Common myeloid progenitor, CD34-positive (primary cell): Measurements from ENCODE around the gene ULK1.

ENCODE experiments used
- CTCF ChIA-PET: fragments of 350-600 bp; sonication (Branson Sonifier 250); formaldehyde crosslinking; loops from one replicate; lab custom pipeline; 2021; ENCODE audit warnings: antibody characterized with exemption; lab: Charles Lee
- POLR2A ChIA-PET: fragments of 350-600 bp; sonication (Branson Sonifier 250); formaldehyde crosslinking; loops from one replicate; lab custom pipeline; 2021; ENCODE audit warnings: antibody characterized with exemption; lab: Charles Lee
- DNase-seq, 3 donors: peaks; one replicate each; pipeline versions ENCODE4 v3.0.0 to v3.0.0-alpha.2; 2013
- H3K27ac ChIP-seq, 2 experiments: 1 replicate in 1 of 2; 2 replicates in 1 of 2; pipeline ENCODE4 v1.7.0; 2013; ENCODE audit warnings: inconsistent platforms in 2 of 2, low read length in 2 of 2, mild to moderate bottlenecking in 2 of 2, low read depth in 1 of 2, moderate library complexity in 1 of 2; ENCODE audit not compliant: severe bottlenecking in 2 of 2, insufficient read depth in 1 of 2, poor library complexity in 1 of 2
- H3K27me3 ChIP-seq, 5 experiments: replicated peaks in 2 of 5; 1 replicate in 3 of 5; 2 replicates in 2 of 5; pipeline versions ENCODE4 v1.6.1 to v1.7.0; 2013; ENCODE audit warnings: low read length in 4 of 5, mild to moderate bottlenecking in 2 of 5, moderate library complexity in 2 of 5, inconsistent platforms in 1 of 5; ENCODE audit not compliant: insufficient read depth in 5 of 5, control insufficient read depth in 4 of 5
- H3K36me3 ChIP-seq, 4 experiments: 1 replicate in 2 of 4; 2 replicates in 2 of 4; pipeline versions ENCODE4 v1.6.1 to v1.7.0; 2013; ENCODE audit warnings: low read length in 3 of 4, control low read depth in 1 of 4, mild to moderate bottlenecking in 1 of 4; ENCODE audit not compliant: control insufficient read depth in 4 of 4, insufficient read depth in 4 of 4
- H3K4me1 ChIP-seq, 4 experiments: 1 replicate in 3 of 4; 2 replicates in 1 of 4; pipeline versions ENCODE4 v1.6.1 to v1.7.1; 2013; ENCODE audit warnings: low read length in 3 of 4, mild to moderate bottlenecking in 3 of 4, control low read depth in 1 of 4, inconsistent platforms in 1 of 4, moderate library complexity in 1 of 4; ENCODE audit not compliant: control insufficient read depth in 4 of 4, insufficient read depth in 4 of 4; ENCODE audit errors: control extremely low read depth in 1 of 4
- H3K4me3 ChIP-seq, 7 experiments: 1 replicate in 4 of 7; 2 replicates in 3 of 7; pipeline versions ENCODE4 v1.5.1 to v1.7.0; 2013; ENCODE audit warnings: mild to moderate bottlenecking in 7 of 7, low read length in 6 of 7, moderate library complexity in 6 of 7, inconsistent platforms in 2 of 7, low read depth in 2 of 7, control low read depth in 1 of 7; ENCODE audit not compliant: insufficient read depth in 4 of 7, control insufficient read depth in 1 of 7; ENCODE audit errors: extremely low read depth in 1 of 7
- H3K9me3 ChIP-seq, 5 experiments: 1 replicate in 4 of 5; 2 replicates in 1 of 5; pipeline versions ENCODE4 v1.6.1 to v1.7.1; 2013; ENCODE audit warnings: low read length in 4 of 5, mild to moderate bottlenecking in 2 of 5, inconsistent platforms in 1 of 5, low read depth in 1 of 5, moderate library complexity in 1 of 5; ENCODE audit not compliant: control insufficient read depth in 4 of 5, insufficient read depth in 2 of 5; ENCODE audit errors: control extremely low read depth in 1 of 5
- WGBS: methylation state at CpG from one replicate; pipeline ENCODE4 v1.1.5; 2013; ENCODE audit not compliant: insufficient coverage; 5-methylcytosine and 5-hydroxymethylcytosine counted together

Gene ULK1

DNA sequence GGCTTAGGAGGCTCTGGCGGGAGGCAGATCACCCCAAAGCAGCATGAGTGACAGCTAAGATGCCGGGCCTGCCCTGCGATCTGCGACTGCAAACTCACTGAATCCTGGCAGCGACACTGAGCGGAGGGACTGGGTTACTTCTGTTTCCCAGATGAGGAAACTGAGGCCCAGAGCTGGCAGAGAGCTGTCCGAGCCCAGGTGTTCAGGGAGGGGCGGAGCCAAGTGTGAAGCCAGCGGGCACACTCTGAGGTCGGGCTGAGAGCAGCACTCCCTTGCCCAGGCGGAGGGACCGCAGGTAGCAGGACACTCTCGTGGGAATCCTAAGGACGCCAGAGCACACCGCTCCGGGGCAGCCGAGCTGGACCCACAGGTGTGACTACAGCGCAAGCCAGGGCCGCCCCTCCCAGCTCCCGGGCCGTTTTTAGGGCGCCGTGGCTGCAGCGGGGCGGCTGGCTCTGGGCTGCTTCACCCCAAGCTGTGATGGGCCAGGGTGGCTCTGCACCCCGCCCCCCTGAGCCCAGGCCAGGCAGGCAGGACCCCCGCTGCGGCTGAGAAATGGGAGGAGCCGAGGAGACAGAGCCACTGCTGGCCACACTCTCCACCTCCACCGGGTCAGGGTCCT lies 38.8 kb upstream of the ULK1 start:
- Histone ChIP-seq H3K27ac (no peak overlapping the region), H3K27me3 (peaks cover 0 to 8% (median 0%) of the 10 kb centered on the region in 5 experiments), H3K4me3 (no peak overlapping the region), H3K9me3 (no peaks in the 10 kb centered on the region), H3K4me1 (peaks cover 0 to 53% (median 22%) of the 10 kb centered on the region in 4 experiments), H3K36me3 (no peaks in the 10 kb centered on the region)
- 75% methylated on average over 26 of the region's 30 CpGs for WGBS
- ChIA-PET CTCF (no interaction called here), POLR2A (no interaction called here)
- DNase-seq: no peak

DNA sequence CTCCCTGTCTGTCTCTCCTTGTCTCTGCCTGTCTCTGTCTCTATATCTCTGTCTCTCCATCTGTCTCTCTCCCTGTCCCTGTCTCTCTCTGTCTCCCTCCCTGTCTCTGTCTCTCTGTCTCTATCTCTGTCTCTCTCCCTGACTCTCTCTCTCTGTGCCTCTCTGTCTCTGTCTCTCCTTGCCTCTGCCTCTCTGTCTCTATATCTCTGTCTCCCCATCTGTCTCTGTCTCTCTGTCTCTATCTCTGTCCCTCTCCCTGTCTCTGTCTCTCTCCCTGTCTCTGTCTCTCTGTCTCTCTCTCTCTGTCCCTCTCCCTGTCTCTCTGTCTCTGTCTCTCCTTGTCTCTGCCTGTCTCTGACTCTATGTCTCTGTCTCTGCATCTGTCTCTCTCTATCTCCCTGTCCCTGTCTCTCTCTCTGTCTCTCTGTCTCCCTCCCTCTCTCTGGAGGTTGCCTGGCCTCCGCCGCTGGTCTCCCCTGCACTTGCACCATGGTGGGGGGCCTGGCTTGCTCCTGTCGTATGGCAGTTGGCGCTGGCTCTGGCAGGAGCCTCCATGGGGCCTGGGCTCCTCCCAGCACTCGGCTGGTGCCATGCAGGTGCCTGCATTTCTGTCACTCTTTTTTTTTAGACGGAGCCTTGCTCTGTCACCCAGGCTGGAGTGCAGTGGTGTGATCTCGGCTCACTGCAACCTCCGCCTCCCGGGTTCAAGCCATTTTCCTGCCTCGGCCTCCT lies 37.9 kb upstream of the ULK1 start:
- 97% methylated on average over 10 of the region's 10 CpGs for WGBS
- CTCF ChIA-PET: no interaction called here
- Histone ChIP-seq H3K36me3 (no peaks in the 10 kb centered on the region), H3K4me1 (peaks cover 0 to 54% (median 23%) of the 10 kb centered on the region in 4 experiments), H3K9me3 (no peaks in the 10 kb centered on the region), H3K4me3 (no peak overlapping the region), H3K27ac (no peak overlapping the region), H3K27me3 (peaks cover 0 to 8% (median 0%) of the 10 kb centered on the region in 5 experiments)
- POLR2A ChIA-PET: no interaction called here
- DNase-seq: no peak

DNA sequence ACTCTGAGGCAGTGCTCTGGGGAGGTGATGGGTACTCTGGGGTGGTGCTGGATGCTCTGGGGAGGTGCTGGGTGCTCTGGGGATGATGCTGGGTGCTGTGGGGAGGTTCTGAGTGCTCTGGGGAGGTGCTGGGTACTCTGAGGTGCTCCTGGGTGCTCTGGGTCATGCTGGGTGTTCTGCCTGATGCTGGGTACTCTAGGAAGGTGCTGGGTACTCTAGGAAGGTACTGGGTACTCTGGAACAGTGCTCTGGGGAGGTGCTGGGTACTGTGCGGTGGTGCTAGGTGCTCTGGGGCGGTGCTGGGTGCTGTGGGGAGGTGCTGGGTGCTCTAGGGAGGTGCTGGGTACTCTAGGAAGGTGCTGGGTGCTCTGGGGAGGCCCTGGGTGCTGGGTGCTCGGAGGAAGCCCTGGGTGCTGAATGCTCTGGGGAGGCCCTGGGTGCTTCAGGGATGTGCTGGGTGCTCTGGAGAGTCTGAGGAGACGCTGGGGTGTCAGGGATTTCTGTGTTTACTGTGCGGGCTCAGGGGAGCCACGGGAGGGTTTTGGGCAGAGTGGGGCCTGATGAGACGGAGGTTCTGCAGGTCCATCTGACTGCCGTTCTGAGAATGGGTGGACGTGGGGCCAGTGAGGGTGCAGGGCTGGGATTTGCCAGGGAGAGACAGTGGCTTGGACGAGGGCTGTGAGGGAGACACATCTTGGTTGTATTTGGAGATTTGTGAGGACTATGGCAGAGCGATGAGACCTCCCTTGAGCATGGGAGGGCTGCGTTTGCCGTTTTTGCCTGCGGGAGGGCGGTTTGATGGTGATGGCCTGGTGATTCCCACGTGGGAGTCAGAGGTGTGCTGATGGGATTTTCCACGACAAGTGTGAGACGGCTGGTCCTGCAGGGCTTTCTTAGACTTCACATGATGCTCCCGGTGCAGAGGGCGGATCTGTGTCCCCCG lies 36.2 kb upstream of the ULK1 start:
- Histone ChIP-seq H3K4me3 (no peak overlapping the region), H3K4me1 (peaks cover 0 to 46% (median 10%) of the 10 kb centered on the region in 4 experiments), H3K36me3 (no peaks in the 10 kb centered on the region), H3K9me3 (no peaks in the 10 kb centered on the region), H3K27me3 (peaks cover 0 to 8% (median 0%) of the 10 kb centered on the region in 5 experiments), H3K27ac (no peak overlapping the region)
- no peak for DNase-seq
- ChIA-PET CTCF (no interaction called here), POLR2A (no interaction called here)
- WGBS: 91% methylated on average over 19 of the region's 21 CpGs

DNA sequence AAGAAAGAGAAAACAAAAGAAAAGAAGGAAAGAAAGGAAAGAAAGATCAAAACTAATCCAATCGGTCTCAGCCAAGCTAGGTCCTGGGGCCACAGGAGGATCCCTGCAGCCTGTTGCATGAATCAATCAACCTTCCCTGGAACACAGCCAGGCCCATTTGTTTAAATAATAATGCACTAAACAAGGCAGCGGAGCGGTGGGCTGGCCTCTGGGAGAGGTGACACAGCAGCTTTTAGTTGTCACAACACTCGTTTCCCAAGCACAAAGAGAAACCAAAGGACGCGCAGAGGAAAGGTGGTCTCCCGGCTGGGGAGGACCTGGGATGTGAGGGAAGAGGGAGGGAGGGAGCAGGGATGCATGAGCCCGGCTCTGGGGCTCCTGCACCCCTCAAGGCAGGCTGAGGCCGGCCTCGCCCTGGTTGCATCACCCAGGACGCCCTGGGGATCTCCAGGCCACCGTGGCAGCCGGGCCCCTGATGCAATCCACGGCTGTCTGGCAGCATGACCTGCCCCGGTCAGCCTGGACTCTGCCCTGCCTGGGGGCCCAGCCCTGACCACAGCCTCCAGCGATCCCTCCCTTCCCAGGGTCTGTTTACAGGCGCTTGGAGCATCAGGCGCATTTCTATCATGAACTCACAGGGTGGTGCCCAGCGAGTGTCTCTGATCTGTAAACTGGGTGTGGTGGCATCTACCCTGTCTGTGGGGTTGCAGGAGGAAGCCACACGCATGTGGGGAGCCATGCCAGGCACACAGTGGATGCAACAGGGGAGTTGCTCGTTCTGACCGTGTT lies 33.8 kb upstream of the ULK1 start:
- Histone ChIP-seq H3K9me3 (no peaks in the 10 kb centered on the region), H3K4me1 (peaks cover 0 to 34% (median 10%) of the 10 kb centered on the region in 4 experiments), H3K27ac (peak overlapping the region in 1 of 2 experiments; percentile 38), H3K36me3 (no peaks in the 10 kb centered on the region), H3K4me3 (peak overlapping the region in 2 of 7 experiments; percentile 8), H3K27me3 (peaks cover 0 to 5% (median 0%) of the 10 kb centered on the region in 5 experiments)
- CTCF ChIA-PET: no interaction called here
- DNase-seq: peak; percentile 58 to 86 (median 86)
- POLR2A ChIA-PET: interaction anchor here (0.6 kb wide), 1 partner anchor 127 kb away, joined by 3 read pairs; no protein-coding TSS in a partner anchor
- 64% methylated on average over 21 of the region's 22 CpGs for WGBS

DNA sequence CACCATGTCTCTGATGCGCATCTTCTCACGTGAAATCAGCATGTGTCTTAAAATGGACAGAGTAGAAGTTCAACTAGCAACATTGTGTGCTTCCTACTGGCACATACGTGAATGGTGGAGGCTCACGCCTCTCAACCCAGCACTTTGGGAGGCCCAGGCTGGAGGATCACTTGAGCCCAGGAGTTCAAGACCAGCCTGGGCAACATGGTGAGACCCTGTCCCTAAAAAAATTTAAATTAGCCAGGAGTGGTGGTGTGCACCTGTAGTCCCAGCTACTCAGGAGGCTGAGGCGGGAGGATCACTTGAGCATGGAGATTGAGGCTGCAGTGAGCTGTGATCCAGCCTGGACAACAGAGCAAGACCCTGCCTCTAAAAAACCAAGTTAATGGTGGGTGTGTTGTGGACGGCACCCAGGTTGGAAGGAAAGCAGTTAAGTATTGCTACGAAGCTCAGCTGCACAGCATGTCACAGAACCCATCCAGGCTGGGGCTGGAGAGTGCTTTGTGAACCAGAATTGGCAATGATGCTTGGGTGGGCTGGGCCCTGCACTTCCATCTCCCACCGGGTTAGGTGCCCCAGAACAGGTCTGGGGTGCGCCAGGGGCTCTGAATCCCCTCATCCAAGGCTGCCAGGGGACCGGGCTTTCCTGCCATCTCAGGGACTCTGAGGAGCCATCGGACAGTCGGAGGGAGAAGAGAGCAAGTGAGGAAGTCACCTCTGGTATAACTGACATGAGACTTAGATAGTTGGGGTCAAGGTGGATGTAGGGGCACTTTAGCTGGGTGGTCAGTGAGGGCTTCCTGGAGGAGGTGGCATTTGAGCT lies 33.0 kb upstream of the ULK1 start:
- Histone ChIP-seq H3K4me1 (peaks cover 0 to 34% (median 10%) of the 10 kb centered on the region in 4 experiments), H3K27me3 (no peaks in the 10 kb centered on the region), H3K36me3 (no peaks in the 10 kb centered on the region), H3K4me3 (no peak overlapping the region), H3K27ac (no peak overlapping the region), H3K9me3 (no peaks in the 10 kb centered on the region)
- DNase-seq: no peak
- POLR2A ChIA-PET: no interaction called here
- CTCF ChIA-PET: no interaction called here
- 95% methylated on average over 12 of the region's 12 CpGs for WGBS

DNA sequence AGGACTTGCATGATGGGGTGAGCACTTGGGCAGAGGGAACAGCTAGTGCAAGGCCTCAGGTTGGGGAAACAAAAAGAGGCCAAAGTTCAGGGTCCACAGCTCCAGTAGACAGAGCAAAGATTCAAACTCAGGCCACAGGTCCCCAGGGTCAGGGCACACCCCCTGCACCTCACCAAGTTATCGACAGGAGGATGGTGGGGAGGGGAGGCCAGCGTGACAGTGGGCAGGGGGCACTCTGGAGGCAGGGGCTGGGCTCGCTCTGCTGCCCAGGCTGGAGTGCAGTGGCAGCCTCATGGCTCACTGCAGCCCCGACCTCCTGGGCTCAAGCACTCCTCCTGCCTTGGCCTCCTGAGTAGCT lies 32.4 kb upstream of the ULK1 start:
- H3K36me3 ChIP-seq: no peaks in the 10 kb centered on the region
- DNase-seq: no peak
- H3K4me1 ChIP-seq: peaks cover 0 to 34% (median 10%) of the 10 kb centered on the region in 4 experiments
- ChIA-PET CTCF (no interaction called here), POLR2A (no interaction called here)
- 72% methylated on average over 4 of the region's 4 CpGs for WGBS
- H3K9me3 ChIP-seq: no peaks in the 10 kb centered on the region
- H3K4me3 ChIP-seq: no peak overlapping the region
- no peaks in the 10 kb centered on the region for H3K27me3 ChIP-seq
- H3K27ac ChIP-seq: no peak overlapping the region
